GM13977 (cell line): ENCODE results near the gene ADAMTS17.

Experiments
- DNase-seq: peaks from one replicate; pipeline ENCODE4 v3.0.0; 2012; ENCODE audit warnings: low spot score
- CTCF ChIP-seq: IDR thresholded peaks from 2 replicates; pipeline ENCODE4 v1.5.1; 2012; ENCODE audit warnings: mild to moderate bottlenecking, control low read depth; ENCODE audit not compliant: insufficient read depth; ENCODE audit errors: extremely low read depth, missing control alignments
- in situ Hi-C: fragments of 300-500 bp; cut with MboI; formaldehyde crosslinking; loops from one replicate; pipeline ENCODE4 v1.12.0; 2022; ENCODE audit warnings: low sequenced_read_pairs, low pct_unique_long_range_greater_than_20kb, mixed read lengths, inconsistent platforms; ENCODE audit not compliant: unreplicated experiment

Gene ADAMTS17

GRCh38 chr15:100120111-100120510, 221.7 kb downstream of the ADAMTS17 start:
- in situ Hi-C loops = no loop called here
- DNase-seq = no peak
- no peak for TF ChIP-seq CTCF

GRCh38 chr15:100118546-100118945, 223.2 kb downstream of the ADAMTS17 start:
- in situ Hi-C loops = no loop called here
- no peak for TF ChIP-seq CTCF

GRCh38 chr15:100116416-100117190, 225.2 kb downstream of the ADAMTS17 start:
- TF ChIP-seq CTCF = no peak
- no peak for DNase-seq
- in situ Hi-C loops = no loop called here

More at GRCh38 chr15:100118546-100118945, 223.2 kb downstream of the ADAMTS17 start:
- no peak for DNase-seq

GRCh38 chr15:100115711-100116090, 226.1 kb downstream of the ADAMTS17 start:
- TF ChIP-seq CTCF = no peak
- in situ Hi-C loops = no loop called here
- no peak for DNase-seq

GRCh38 chr15:100115066-100115710, 226.6 kb downstream of the ADAMTS17 start:
- TF ChIP-seq CTCF = no peak
- DNase-seq = no peak
- in situ Hi-C loops = no loop called here

GRCh38 chr15:100114571-100114970, 227.2 kb downstream of the ADAMTS17 start:
- no peak for TF ChIP-seq CTCF
- in situ Hi-C loops = no loop called here
- no peak for DNase-seq
